Kidney tubule cell (primary cell): Measurements from ENCODE around the gene ZXDC.

Experiments used
- DNase-seq: peaks from one replicate; pipeline ENCODE4 v3.0.0-alpha.2; 2018; ENCODE audit warnings: low spot score

The ZXDC gene

DNA sequence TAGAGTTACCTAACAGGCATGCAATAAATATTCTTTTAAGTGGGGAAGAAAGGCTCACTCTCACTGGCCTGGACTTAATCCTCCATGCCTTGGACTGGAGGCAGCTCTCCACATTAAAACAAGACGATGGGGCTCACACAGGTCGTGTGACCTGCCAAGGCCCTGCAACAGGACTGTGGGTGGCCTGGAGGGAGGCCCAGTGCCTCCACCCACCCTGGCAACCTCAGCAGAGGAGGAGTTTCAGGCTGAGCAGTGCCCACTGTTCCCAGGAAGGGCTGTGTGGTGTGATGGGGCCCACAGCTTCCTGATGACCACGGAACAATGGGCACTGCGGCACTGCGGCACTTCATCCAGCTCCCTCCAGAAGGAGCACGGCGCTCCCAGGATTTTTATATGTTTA, 36.3 kb upstream of the ZXDC start:
- DNase-seq, result no peak

GRCh38 chr3:126511291-126511690, 35.6 kb upstream of the ZXDC start:
- DNase-seq, result no peak

DNA sequence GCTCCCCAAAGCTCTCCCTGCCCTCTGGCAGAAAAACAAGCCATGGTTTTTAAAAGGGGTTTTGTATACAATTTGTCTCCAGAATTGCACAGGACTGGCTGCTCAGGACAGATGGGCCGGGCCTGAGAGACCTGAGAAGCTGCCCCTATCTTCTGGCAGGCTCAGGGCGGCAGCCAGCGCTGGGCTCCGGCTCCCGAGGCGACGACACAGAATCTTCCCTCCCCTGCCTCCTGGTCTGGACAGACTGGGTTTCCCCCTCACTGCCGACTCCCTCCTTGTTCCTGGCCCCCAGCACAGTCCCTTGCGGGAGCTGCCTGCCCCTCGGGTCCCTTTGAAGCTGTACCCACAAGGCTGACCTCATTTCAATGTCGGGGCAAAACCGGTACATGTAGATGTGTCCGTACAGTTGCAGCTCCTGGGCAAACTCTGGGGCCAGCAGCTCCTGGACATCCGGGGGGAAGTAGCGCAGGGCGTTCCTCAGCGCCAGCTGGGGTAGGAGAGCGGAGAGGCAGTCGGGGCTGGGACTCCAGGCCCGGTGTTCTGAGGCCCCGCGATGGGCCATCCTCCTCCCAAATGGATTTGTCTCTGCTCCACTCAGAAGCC, 34.7 kb upstream of the ZXDC start:
- DNase-seq, result no peak

GRCh38 chr3:126509597-126510307, 34.1 kb upstream of the ZXDC start:
- no peak for DNase-seq

DNA sequence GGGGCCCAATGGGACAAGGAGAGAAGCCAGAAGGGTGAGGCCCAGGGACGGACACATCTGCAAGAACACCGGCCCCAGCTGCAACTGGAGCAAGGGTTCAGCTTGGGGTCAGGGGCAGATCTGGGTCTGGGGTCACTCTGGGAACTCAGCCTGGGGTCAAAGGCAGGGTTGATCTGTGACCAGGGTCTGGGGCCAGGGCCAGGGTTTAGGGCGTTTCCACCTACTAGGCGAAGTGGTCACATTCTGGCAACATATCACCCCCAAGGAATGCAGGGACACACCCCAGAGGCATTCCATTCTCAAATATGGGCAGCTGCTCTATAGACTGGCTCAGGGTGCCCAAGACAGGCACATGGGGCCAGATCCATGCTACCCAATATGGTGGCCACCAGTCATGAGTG, 32.9 kb upstream of the ZXDC start:
- no peak for DNase-seq

DNA sequence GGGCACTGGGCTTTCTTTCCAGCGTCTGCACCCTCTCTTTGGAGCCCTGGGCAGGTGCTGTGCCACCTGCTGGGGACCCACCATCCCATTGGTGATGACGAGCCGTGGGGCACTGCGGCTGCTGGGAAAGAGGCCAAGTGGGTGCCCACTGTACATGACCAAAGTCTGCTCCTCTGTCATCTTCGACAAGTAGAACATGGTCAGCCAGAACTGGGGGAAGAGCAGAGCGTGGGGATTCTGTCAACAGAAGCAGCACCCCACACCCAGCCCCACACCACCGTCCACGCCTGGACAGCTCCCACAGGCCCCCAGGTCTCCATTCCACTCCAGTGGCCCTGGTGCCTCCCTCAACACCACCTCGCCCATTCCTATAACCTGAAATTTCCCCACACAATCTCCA, 32.2 kb upstream of the ZXDC start:
- DNase-seq, result no peak

GRCh38 chr3:126503701-126504100, 28.0 kb upstream of the ZXDC start:
- no peak for DNase-seq

DNA sequence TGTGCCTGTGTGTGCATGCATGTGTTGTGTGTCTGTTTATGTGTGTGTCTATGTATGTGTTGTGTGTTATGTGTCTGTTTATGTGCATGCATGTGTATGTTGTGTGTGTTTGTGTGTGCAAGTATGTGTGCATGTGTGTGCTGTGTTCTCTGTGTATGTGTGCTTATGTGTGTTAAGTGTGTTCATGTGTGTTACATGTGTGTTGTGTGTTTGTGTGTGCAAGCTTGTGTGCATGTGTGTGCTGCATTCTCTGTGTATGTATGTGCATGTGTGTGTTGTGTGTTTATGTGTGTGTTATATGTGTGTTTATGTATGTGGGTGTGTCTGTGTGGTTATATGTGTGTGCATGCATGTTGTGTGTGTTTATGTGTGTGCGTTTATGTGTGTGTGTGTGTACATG, 27.0 kb upstream of the ZXDC start:
- DNase-seq, result no peak

DNA sequence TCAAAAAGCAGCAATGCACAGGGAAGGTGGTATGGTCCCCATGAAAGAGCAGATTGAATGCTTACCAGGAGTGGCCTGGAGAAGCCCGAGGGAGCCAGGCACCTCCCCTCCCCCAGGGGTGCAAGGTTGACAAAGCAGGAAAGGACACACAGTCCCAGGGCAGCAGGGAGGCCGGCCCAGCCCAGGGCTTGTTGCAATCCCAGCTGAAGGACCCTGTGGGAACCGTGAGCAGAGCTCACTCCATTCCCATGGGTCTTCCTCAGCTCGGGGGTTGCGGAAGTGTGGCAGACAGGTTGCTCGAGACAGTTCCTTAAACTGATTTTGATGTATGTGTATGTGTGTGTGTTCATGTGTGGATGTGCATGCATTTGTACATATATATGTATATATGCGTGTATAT, 26.0 kb upstream of the ZXDC start:
- DNase-seq, result no peak

DNA sequence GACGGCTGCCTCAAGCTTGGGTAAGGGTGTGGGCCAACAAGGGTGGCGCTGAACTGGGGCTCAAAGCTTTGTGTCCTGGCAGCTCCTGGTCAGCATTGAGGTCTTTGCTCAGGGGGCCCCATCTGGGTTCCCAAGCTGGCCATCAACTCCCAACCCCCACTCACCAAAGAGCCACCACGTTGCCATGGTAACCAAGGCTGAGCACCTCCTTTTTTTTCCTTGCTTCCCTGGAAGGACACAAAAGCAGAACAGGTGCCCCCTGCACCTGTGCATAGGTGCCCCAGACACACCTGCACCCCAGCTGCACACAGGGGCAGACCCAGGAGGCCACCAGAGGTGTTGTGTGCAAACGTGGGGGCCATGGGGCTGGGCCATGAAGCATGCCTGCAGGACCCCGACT, 25.4 kb upstream of the ZXDC start:
- no peak for DNase-seq

- DNase-seq, result no peak
Observed at GRCh38 chr3:126500016-126500415, 24.3 kb upstream of the ZXDC start.

DNA sequence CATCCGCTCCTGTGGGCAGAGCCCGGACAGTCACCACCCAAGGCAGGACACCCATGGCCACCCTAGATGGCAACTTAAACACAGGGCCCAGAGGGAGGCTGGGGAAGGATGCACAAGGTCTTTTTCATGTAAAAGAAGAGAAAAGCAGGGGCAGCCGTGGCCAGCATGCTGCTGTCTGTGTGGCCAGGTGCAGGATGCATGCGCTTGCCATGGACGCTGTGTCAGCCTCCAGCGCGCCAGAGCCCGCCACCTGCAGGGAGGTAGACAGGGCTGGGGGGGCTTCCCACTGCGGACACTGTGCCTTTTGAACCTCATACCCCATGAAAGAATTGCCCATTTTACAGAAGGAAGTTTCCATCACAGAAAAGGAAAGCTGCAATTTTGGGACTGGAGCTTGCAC, 23.7 kb upstream of the ZXDC start:
- no peak for DNase-seq

DNA sequence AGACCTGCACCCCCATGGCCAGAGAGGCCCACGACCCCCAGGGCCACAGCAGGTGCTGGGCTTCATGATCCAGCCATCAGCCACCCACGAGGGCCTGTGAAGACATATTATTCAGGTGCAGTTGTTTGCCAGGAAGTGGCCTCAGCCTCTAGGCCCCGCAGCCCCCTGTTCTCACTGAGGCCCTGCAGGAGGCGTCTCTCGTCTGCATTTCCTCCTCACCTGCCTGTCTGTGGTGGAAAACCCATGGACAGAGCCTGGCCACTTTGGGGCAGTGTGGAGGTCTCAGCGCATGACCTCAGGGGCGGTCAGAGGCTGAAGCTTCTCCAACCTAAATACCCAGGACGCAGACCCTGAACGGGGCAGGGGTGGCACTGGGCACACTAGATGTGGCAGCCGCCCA, 23.2 kb upstream of the ZXDC start:
- no peak for DNase-seq

DNA sequence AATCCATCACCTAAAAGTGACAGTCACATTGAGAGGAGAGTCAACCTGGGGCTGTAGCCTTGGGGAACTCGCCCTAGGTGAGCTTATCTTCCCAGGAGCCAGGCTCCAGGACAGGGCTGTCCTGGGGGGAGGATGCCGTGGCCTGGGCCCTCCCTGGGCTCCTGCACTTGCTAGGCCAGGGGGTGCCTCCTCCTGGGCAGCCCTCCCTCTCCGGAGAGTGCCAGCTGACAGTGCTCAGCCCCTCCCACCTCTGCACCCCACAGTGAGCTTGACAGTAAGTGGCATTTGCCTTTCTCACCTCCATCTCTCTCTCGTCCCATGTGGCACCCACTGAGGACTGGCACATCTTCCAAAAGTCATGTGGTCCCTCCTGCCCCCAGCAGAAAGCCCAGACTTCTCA, 22.8 kb upstream of the ZXDC start:
- DNase-seq, result no peak

- DNase-seq, result no peak
Observed at GRCh38 chr3:126497956-126498355, 22.3 kb upstream of the ZXDC start.

- no peak for DNase-seq
Observed at GRCh38 chr3:126496894-126497850, 21.5 kb upstream of the ZXDC start.

GRCh38 chr3:126495786-126496185, 20.1 kb upstream of the ZXDC start:
- no peak for DNase-seq

- DNase-seq, result no peak
Observed at GRCh38 chr3:126494970-126495230, 19.2 kb upstream of the ZXDC start.

DNA sequence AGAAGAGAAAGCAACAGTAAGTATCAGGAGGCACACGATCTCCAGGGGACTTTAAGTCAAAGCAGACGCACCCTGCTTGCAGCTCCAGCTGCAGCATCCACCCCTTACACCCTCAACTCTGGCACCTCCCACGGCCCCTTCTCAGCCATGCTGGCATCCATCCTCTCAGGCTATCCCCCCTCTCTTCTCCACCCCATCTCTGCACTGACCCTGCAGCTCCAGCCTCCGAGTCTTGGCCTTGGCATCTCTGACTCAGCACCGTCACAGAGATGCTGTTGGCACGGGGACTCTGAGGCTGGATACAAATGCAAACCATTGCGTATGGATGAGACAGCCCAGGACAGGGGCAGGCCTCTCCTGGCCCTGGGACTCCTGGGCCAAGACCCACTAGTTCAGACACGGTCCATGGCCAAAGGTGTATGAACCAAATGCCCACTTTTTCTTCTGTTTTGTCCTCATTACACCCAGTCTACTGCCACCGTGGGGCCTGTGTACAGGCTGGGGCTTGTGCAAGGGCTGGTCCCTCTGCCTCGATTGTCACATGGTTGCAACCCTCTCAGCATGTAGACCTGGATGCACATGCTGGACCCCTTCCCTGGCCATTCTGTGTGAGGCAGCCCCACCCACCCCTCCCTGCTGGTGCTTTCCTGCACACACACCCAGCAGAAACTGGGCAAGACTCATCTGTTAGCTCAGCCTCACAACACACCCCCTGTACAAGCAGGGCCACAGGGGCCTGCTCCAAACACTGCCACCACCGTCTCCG, 18.7 kb upstream of the ZXDC start:
- DNase-seq, result no peak

DNA sequence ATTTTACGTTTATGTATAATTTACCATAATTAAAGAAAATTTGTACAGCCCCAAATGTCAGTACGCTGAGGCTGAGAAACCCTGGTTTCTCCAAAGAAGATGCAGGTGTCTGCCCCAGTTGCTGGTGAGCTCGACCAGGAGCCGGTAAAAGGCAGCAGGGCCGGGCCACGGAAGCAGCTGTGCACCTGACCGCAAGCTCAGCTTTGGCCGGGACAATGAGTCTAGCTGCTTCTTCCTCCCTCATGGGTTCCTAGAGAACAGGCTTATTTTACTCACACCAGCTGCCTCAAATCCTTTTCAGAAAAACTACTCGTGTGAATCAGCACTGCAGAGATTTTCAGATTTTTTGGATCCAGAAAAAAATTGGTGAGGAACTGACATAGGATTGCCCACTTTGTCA, 18.0 kb upstream of the ZXDC start:
- DNase-seq, result no peak

- DNase-seq, result no peak
Observed at GRCh38 chr3:126493051-126493450, 17.4 kb upstream of the ZXDC start.

DNA sequence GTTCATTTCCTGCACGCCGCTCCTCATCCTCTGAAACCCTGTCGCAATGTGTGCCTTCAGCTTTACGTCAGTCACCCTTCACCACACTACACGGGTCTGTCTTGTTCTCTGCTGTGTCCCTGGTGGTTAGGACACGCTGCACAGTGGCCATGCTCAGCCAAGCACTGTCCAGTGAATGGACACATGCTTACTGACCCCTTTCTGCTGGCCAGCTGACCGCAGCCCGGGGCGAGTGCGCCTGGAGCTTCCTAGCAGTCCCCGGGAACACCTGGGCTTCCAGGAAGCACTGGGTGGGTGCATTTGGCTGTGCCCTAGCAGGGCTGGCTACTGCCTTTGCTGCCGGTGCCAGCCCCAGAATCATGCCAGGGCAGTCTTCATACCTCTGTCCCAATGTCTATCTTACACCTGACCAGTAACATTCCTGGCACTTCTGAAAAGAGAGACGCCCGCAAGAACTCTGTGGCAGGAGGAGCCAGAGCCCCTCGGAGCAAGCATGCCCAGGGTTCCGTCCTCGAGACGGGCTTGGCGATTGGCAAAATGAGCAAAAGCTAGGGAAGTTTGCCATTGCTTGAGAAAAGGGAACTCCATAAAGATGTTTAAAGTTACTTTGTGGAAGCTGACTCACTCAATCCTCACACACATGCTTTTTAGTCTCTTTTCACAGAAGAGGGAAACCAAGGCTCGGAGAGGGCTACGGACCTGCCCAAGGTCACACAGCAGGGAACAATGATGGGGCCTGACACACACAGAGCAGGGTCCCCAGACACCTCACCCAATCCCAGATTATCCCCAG, 15.7 kb upstream of the ZXDC start:
- no peak for DNase-seq
